ENCODE results near the gene PDX1. TPM values are rescaled to one million over a fixed set of nuclear protein-coding genes. Genes with fewer than 3 reads are reported as not detected.

The PDX1 gene
- total RNA-seq, 2 donors from 2014 or later = 6.5 to 25.1 TPM

GRCh38 chr13:27915301-27916207 lies 4.2 kb upstream of the PDX1 start:
- WGBS, 2 donors = 69 to 73% methylated on average over 10 of the region's 10 CpGs
- no peak for DNase-seq
- intact Hi-C loops (cut with DNase I) = no loop called here

GRCh38 chr13:27917121-27917947 lies 2.5 kb upstream of the PDX1 start:
- peak in 3 of 4 donors; percentile 16 to 38 (median 22) for DNase-seq
- 41 to 49% methylated on average over 48 of the region's 48 CpGs for WGBS, 2 donors
- TF ChIP-seq, protein P1, sequence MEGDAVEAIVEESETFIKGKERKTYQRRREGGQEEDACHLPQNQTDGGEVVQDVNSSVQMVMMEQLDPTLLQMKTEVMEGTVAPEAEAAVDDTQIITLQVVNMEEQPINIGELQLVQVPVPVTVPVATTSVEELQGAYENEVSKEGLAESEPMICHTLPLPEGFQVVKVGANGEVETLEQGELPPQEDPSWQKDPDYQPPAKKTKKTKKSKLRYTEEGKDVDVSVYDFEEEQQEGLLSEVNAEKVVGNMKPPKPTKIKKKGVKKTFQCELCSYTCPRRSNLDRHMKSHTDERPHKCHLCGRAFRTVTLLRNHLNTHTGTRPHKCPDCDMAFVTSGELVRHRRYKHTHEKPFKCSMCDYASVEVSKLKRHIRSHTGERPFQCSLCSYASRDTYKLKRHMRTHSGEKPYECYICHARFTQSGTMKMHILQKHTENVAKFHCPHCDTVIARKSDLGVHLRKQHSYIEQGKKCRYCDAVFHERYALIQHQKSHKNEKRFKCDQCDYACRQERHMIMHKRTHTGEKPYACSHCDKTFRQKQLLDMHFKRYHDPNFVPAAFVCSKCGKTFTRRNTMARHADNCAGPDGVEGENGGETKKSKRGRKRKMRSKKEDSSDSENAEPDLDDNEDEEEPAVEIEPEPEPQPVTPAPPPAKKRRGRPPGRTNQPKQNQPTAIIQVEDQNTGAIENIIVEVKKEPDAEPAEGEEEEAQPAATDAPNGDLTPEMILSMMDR (IDR thresholded peaks at IDR 0.05) = no peak
- TF ChIP-seq POLR2A (IDR thresholded peaks at IDR 0.05) = no peak
- Histone ChIP-seq H3K27ac (peak overlapping the region; percentile 49 to 91 (median 90)), H3K27me3 (no peaks in the 10 kb centered on the region), H3K4me1 (peaks cover 45% of the 10 kb centered on the region), H3K4me3 (no peak overlapping the region), H3K36me3 (replicated peaks in 1 of 2; ENCODE audit: insufficient read depth in 1 of 2, low read depth in 2 of 2) (no peaks in the 10 kb centered on the region), H3K9me3 (no peaks in the 10 kb centered on the region)
- ATAC-seq = no peak
- intact Hi-C loops (cut with DNase I) = no loop called here

More at GRCh38 chr13:27915301-27916207, 4.2 kb upstream of the PDX1 start:
- H3K27me3 ChIP-seq = no peaks in the 10 kb centered on the region
- no peak for TF ChIP-seq POLR2A (IDR thresholded peaks at IDR 0.05)
- TF ChIP-seq, protein P1 (IDR thresholded peaks at IDR 0.05) = no peak
- peaks cover 48% of the 10 kb centered on the region for H3K4me1 ChIP-seq
- no peaks in the 10 kb centered on the region for H3K36me3 ChIP-seq (replicated peaks in 1 of 2; ENCODE audit: insufficient read depth in 1 of 2, low read depth in 2 of 2)
- ATAC-seq = no peak
- H3K4me3 ChIP-seq = no peak overlapping the region
- H3K27ac ChIP-seq = peak overlapping the region in 3 of 4 donors; percentile 90 to 91 (median 90)
- H3K9me3 ChIP-seq = no peaks in the 10 kb centered on the region

DNA sequence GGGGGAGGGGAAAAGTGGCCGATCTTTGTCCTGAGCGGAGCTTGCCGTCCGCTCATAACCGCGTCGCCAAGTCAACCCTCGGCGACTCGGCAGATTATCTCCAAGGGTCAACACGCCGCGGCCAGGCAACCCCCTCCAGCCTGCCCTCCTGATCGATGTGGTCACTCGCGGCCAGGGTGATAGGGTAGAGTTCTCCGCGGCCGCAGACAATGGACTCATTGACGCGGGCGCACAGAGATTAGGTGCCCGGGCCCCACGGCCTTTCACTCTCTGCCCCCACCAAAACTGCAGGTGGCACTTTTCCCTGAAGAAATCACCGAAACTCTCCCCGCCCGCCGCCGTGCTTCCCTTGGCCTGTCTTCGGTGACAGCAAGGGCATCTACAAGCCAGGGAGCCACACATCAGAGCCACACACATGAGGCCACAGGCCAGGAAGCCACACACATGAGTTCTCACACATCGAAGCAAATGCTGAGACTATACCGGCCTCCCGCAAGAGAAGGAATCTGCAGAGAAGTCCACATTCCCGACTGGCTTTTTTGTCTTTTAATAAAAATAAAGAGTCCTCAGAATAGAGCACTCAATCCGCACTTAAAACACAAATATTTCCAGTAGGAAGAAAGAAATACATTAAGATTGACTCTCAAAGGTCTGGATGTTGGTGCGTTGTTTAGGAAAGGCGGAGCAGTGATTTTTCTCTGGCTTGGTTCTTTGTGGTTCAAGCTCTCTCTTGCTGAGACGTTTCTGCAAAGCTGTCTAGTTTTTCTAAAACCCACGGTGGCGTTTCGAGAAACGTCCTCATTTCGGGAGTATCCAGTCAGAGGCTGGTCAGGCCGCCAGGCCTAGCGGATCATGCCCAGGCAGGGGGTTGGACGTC lies 1.5 kb upstream of the PDX1 start:
- Histone ChIP-seq H3K9me3 (no peaks in the 10 kb centered on the region), H3K36me3 (replicated peaks in 1 of 2; ENCODE audit: insufficient read depth in 1 of 2, low read depth in 2 of 2) (no peaks in the 10 kb centered on the region), H3K4me1 (peaks cover 36% of the 10 kb centered on the region), H3K27ac (peak overlapping the region; percentile 49 to 91 (median 90)), H3K27me3 (no peaks in the 10 kb centered on the region), H3K4me3 (no peak overlapping the region)
- TF ChIP-seq POLR2A (IDR thresholded peaks at IDR 0.05) = peak; percentile 17 to 63 (median 50)
- TF ChIP-seq, protein P1 (IDR thresholded peaks at IDR 0.05) = no peak
- DNase-seq (peak; percentile 56 to 76 (median 73)), ATAC-seq (peak; percentile 51)
- intact Hi-C loops (cut with DNase I) = no loop called here
- 12 to 29% methylated on average over 24 to 46 of the region's 46 CpGs for WGBS, 2 donors

DNA sequence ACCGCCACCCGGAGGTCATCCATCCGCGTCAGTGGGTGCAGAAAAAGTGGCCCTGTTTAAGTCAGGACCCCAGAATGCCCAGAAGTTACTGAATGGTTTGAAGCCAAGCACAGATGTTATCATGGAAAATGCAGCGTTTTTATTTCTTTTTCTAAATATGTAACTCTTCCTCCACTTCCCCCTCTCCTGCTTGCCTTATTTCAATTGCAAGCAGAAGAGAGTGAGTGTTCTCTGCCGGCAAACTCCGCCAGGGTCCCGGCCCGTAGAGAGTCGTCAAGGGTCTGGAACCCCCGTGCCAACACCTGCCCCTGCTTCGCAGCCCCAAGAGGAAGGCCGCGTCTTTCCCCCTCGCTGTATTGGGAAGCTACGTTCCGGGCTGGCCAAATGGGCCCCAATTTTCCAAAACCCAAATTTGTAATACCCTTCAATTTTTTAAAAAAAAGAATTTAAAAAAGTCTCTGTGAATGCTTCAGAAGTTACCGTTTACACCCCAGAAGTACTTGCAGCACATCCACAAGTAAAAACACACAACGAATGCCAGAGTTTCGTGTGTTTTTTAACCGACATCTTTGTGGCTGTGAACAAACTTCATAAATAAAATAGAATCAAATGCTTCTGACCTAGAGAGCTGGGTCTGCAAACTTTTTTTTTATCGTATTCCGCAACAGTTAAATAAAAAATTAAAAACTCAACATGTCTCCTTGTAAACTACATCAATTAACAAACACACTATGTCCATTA lies 712 bp upstream of the PDX1 start:
- TF ChIP-seq, protein P1 (IDR thresholded peaks at IDR 0.05) = no peak
- no peak for TF ChIP-seq POLR2A (IDR thresholded peaks at IDR 0.05)
- H3K27ac ChIP-seq = peak overlapping the region in 3 of 4 donors; percentile 90 to 91 (median 90)
- 47 to 50% methylated on average over 23 of the region's 23 CpGs for WGBS, 2 donors
- H3K4me1 ChIP-seq = peaks cover 36% of the 10 kb centered on the region
- no peaks in the 10 kb centered on the region for H3K36me3 ChIP-seq (replicated peaks in 1 of 2; ENCODE audit: insufficient read depth in 1 of 2, low read depth in 2 of 2)
- no peak overlapping the region for H3K4me3 ChIP-seq
- intact Hi-C loops (cut with DNase I) = no loop called here
- no peaks in the 10 kb centered on the region for H3K9me3 ChIP-seq
- no peak for DNase-seq
- ATAC-seq = no peak
- no peaks in the 10 kb centered on the region for H3K27me3 ChIP-seq
